ENCODE results near the gene GNG8. TPM values are rescaled to one million over a fixed set of nuclear protein-coding genes. Genes with fewer than 3 reads are reported as not detected.

The GNG8 gene
- total RNA-seq, 1 experiment from 2014 or later: not detected

DNA sequence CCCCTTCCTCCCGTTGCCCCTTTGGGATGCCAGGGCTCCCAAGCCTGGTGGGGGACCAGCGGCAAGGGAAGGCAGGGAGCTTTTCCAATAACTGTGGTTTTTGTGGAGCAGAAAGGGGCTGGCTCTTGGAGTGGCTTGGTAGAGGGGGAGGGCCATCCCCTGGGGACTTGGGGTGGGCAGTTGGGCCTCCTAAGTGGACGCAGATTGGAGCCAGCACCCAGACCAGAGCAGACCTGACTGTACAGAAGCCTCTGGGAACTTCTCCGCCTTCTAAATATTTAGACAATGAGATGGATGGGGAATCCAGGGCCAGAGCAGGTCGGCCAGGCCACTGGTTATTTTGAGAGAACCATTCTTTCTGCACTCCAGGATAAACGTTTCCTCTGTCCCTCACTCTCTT lies 15.3 kb downstream of the GNG8 start (continued):
- TF ChIP-seq, protein P1, sequence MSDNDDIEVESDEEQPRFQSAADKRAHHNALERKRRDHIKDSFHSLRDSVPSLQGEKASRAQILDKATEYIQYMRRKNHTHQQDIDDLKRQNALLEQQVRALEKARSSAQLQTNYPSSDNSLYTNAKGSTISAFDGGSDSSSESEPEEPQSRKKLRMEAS (IDR thresholded peaks at IDR 0.05): no peak
- TF ChIP-seq CBX3 (IDR thresholded peaks at IDR 0.05; ENCODE audit: low read depth): no peak
- no peak for TF ChIP-seq EZH2phosphoT487 (IDR thresholded peaks at IDR 0.05; ENCODE audit: borderline replicate concordance)
- TF ChIP-seq SIN3A (IDR thresholded peaks at IDR 0.05; ENCODE audit: low read depth): no peak
- TF ChIP-seq, protein P2, sequence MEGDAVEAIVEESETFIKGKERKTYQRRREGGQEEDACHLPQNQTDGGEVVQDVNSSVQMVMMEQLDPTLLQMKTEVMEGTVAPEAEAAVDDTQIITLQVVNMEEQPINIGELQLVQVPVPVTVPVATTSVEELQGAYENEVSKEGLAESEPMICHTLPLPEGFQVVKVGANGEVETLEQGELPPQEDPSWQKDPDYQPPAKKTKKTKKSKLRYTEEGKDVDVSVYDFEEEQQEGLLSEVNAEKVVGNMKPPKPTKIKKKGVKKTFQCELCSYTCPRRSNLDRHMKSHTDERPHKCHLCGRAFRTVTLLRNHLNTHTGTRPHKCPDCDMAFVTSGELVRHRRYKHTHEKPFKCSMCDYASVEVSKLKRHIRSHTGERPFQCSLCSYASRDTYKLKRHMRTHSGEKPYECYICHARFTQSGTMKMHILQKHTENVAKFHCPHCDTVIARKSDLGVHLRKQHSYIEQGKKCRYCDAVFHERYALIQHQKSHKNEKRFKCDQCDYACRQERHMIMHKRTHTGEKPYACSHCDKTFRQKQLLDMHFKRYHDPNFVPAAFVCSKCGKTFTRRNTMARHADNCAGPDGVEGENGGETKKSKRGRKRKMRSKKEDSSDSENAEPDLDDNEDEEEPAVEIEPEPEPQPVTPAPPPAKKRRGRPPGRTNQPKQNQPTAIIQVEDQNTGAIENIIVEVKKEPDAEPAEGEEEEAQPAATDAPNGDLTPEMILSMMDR (IDR thresholded peaks at IDR 0.05 in 2 of 3, conservative IDR thresholded peaks at IDR 0.05 in 1 of 3; ENCODE audit: borderline replicate concordance in 1 of 3, insufficient read depth in 1 of 3, low read depth in 2 of 3, low read length in 2 of 3): no peak
- no peak for TF ChIP-seq EGR1 (IDR thresholded peaks at IDR 0.05; ENCODE audit: low read depth)
- no peak for TF ChIP-seq EZH2 (IDR thresholded peaks at IDR 0.05)

DNA sequence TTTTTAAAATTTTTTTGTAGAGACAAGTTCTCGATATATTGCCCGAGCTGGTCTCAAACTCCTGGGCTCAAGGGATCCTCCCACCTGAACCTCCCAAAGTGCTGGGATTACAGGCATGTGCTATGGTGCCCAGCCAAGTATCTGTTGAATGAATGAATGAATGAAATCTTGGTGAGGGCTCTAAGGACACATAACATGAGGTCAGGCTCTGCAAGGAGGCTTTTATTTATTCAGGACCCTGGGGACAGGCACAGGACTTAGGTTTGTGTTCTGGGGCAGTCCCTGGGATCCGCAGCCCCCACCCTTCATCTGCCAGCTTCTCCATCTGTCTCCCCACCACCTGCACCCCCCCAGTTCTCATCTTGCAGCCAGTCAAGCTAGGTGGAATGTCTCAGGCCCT lies 15.7 kb downstream of the GNG8 start:
- H3K4me1 ChIP-seq (ENCODE audit: control insufficient read depth in 1 of 2, insufficient read depth in 2 of 2, low read length in 2 of 2): peaks cover 0 to 23% of the 10 kb centered on the region in 2 experiments; a peak in 3 of 4 replicates
- H3K36me3 ChIP-seq (ENCODE audit: control insufficient read depth in 1 of 2, insufficient read depth in 2 of 2, low read length in 2 of 2): no peaks in the 10 kb centered on the region
- H3K9me2 ChIP-seq (ENCODE audit: insufficient read depth): no peaks in the 10 kb centered on the region
- intact Hi-C loops (cut with micrococcal nuclease): no loop called here
- no peaks in the 10 kb centered on the region for H3K9me3 ChIP-seq (ENCODE audit: control insufficient read depth in 1 of 2, insufficient read depth in 1 of 2, low read depth in 1 of 2, low read length in 2 of 2)
- H3K4me3 ChIP-seq (replicated peaks in 1 of 2; ENCODE audit: low read depth in 1 of 2, low read length in 2 of 2): no peak overlapping the region
- no peak overlapping the region for H3K9ac ChIP-seq (ENCODE audit: low read length)
- H3K79me2 ChIP-seq (ENCODE audit: insufficient read depth, low read length): no peaks in the 10 kb centered on the region
- RAD21 ChIA-PET (ENCODE audit: low non-redundant PET in 1 of 2, low total read pairs in 2 of 2, uncharacterized antibody in 2 of 2, unreplicated experiment in 2 of 2): interaction anchor here in 1 of 2 experiments (1.3 kb wide), 1 partner anchor 41 kb away, joined by 3 read pairs; the partner anchor contains the start of gene DACT3
- CTCF ChIA-PET: no interaction called here
- BruUV-seq (replicated peaks): no TSS peak
- no peak overlapping the region for H2AFZ ChIP-seq (ENCODE audit: low read depth, low read length, poor library complexity, severe bottlenecking)
- DNase-seq (ENCODE audit: low read depth, low spot score): no peak
- no peak overlapping the region for H3K4me2 ChIP-seq (ENCODE audit: low read length)
- no peaks in the 10 kb centered on the region for H3K27me3 ChIP-seq (ENCODE audit: insufficient read depth, low read length)
- no peak for ATAC-seq
- POLR2A ChIA-PET: no interaction called here
- no peaks in the 10 kb centered on the region for H4K20me1 ChIP-seq (ENCODE audit: insufficient read depth)
- no peak overlapping the region for H3K27ac ChIP-seq (ENCODE audit: low read depth, low read length)
- TF ChIP-seq EZH2phosphoT487 (IDR thresholded peaks at IDR 0.05; ENCODE audit: borderline replicate concordance) (no peak), TCF7L2 (IDR thresholded peaks at IDR 0.05; ENCODE audit: borderline replicate concordance, extremely low read depth, insufficient read depth, insufficient read length) (no peak), SIN3A (IDR thresholded peaks at IDR 0.05; ENCODE audit: low read depth) (no peak), EGR1 (IDR thresholded peaks at IDR 0.05; ENCODE audit: low read depth) (no peak), ZNF274 (IDR thresholded peaks at IDR 0.05; ENCODE audit: low read depth, low read length) (no peak), FOSL1 (IDR thresholded peaks at IDR 0.05; ENCODE audit: low read depth) (no peak), JUND (IDR thresholded peaks at IDR 0.05) (no peak)
- TF ChIP-seq, protein P3, sequence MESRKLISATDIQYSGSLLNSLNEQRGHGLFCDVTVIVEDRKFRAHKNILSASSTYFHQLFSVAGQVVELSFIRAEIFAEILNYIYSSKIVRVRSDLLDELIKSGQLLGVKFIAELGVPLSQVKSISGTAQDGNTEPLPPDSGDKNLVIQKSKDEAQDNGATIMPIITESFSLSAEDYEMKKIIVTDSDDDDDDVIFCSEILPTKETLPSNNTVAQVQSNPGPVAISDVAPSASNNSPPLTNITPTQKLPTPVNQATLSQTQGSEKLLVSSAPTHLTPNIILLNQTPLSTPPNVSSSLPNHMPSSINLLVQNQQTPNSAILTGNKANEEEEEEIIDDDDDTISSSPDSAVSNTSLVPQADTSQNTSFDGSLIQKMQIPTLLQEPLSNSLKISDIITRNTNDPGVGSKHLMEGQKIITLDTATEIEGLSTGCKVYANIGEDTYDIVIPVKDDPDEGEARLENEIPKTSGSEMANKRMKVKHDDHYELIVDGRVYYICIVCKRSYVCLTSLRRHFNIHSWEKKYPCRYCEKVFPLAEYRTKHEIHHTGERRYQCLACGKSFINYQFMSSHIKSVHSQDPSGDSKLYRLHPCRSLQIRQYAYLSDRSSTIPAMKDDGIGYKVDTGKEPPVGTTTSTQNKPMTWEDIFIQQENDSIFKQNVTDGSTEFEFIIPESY (IDR thresholded peaks at IDR 0.05; ENCODE audit: extremely low read depth, insufficient replicate concordance, low read length): no peak
- TF ChIP-seq, protein P4, sequence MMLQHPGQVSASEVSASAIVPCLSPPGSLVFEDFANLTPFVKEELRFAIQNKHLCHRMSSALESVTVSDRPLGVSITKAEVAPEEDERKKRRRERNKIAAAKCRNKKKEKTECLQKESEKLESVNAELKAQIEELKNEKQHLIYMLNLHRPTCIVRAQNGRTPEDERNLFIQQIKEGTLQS (IDR thresholded peaks at IDR 0.05): no peak
- TF ChIP-seq, protein P2 (IDR thresholded peaks at IDR 0.05 in 2 of 3, conservative IDR thresholded peaks at IDR 0.05 in 1 of 3; ENCODE audit: borderline replicate concordance in 1 of 3, insufficient read depth in 1 of 3, low read depth in 2 of 3, low read length in 2 of 3): no peak

All from HCT116 (cell line).